Endothelial cell of umbilical vein (primary cell): ENCODE measurements around the gene ALX3. TPM values are rescaled to one million over a fixed set of nuclear protein-coding genes. Genes with fewer than 3 reads are reported as not detected.

ENCODE experiments used
- BruUV-seq: library from RNA; stranded (reverse); fragments of 400-500 nt; replicated peaks from 2 replicates; lab custom pipeline; 2021; lab: Mats Ljungman, UMichigan
- CTCF ChIA-PET: fragments of 300-600, 350-600 bp; sonication (Branson Sonifier 250); formaldehyde crosslinking; loops from one replicate; lab custom pipeline; 2021; ENCODE audit warnings: antibody characterized with exemption, inconsistent platforms; lab: Charles Lee
- POLR2A ChIA-PET: fragments of 300-600, 350-600 bp; sonication (Branson Sonifier 250); formaldehyde crosslinking; loops from one replicate; lab custom pipeline; 2021; ENCODE audit warnings: antibody characterized with exemption, inconsistent platforms; lab: Charles Lee
- DNase-seq: peaks from one replicate; pipeline ENCODE4 v3.0.0-alpha.2; 2011; ENCODE audit warnings: low read depth, low spot score
- FAIRE-seq: peaks from 2 replicates; lab custom pipeline; 2011; peaks lifted over from hg19 to GRCh38; lab: Jason Lieb, UNC
- H2AFZ ChIP-seq: 2 replicates; pipeline ENCODE4 v1.6.0; 2012; ENCODE audit warnings: low read depth, low read length, control low read depth, inconsistent platforms
- H3K27ac ChIP-seq: 2 replicates; pipeline ENCODE4 v1.5.1; 2011; ENCODE audit warnings: low read depth, mild to moderate bottlenecking, control low read depth, low read length, moderate library complexity; ENCODE audit not compliant: insufficient read depth
- H3K27me3 ChIP-seq, 2 experiments: 2 replicates each; pipeline versions ENCODE4 v1.6.0 to v1.6.1; 2011; ENCODE audit warnings: low read length in 2 of 2, mixed read lengths in 1 of 2; ENCODE audit not compliant: control insufficient read depth in 2 of 2, insufficient read depth in 2 of 2
- H3K36me3 ChIP-seq, 2 experiments: 2 replicates in 1 of 2; 3 replicates in 1 of 2; pipeline ENCODE4 v1.5.1; 2011; ENCODE audit warnings: low read length in 2 of 2, mild to moderate bottlenecking in 1 of 2, moderate library complexity in 1 of 2; ENCODE audit not compliant: control insufficient read depth in 2 of 2, insufficient read depth in 2 of 2; ENCODE audit errors: extremely low read depth in 1 of 2
- H3K4me1 ChIP-seq: 3 replicates; pipeline ENCODE4 v1.5.1; 2011; ENCODE audit warnings: mild to moderate bottlenecking, low read length; ENCODE audit not compliant: control insufficient read depth, insufficient read depth; ENCODE audit errors: extremely low read depth
- H3K4me2 ChIP-seq: 2 replicates; pipeline ENCODE4 v1.6.1; 2011; ENCODE audit warnings: low read length, control low read depth, mixed read lengths; ENCODE audit not compliant: insufficient read depth
- H3K4me3 ChIP-seq, 3 experiments: fragments of 200-600 bp in 1 of 3; sonication (generic), shearing (Covaris generic) in 1 of 3; replicated peaks in 1 of 3; 2 replicates each; pipeline ENCODE4 v1.5.1; 2011 to 2016; ENCODE audit warnings: control low read depth in 3 of 3, low read length in 3 of 3, mild to moderate bottlenecking in 2 of 3, inconsistent platforms in 1 of 3, low read depth in 1 of 3, moderate library complexity in 1 of 3; ENCODE audit not compliant: insufficient read depth in 1 of 3
- H3K79me2 ChIP-seq: 2 replicates; pipeline ENCODE4 v1.6.0; 2012; ENCODE audit warnings: low read length, inconsistent platforms; ENCODE audit not compliant: control insufficient read depth, insufficient read depth
- H3K9ac ChIP-seq: replicated peaks from 2 replicates; pipeline ENCODE3; 2011; ENCODE audit warnings: low read length, control low read depth; ENCODE audit not compliant: insufficient read depth; ENCODE audit errors: extremely low read depth
- H3K9me1 ChIP-seq: replicated peaks from 3 replicates; pipeline ENCODE4 v1.6.0; 2011; ENCODE audit warnings: mild to moderate bottlenecking, low read length; ENCODE audit not compliant: control insufficient read depth, insufficient read depth; ENCODE audit errors: extremely low read depth
- H3K9me3 ChIP-seq: replicated peaks from 2 replicates; pipeline ENCODE4 v1.5.1; 2012; ENCODE audit warnings: low read length, inconsistent platforms; ENCODE audit not compliant: control insufficient read depth, insufficient read depth
- H4K20me1 ChIP-seq: replicated peaks from 2 replicates; pipeline ENCODE3; 2011; ENCODE audit warnings: mild to moderate bottlenecking, low read length; ENCODE audit not compliant: control insufficient read depth, insufficient read depth; ENCODE audit errors: extremely low read depth
- FOS ChIP-seq: IDR thresholded peaks from 2 replicates; pipeline ENCODE4 v1.6.1; 2011; ENCODE audit warnings: mild to moderate bottlenecking, low read length, moderate library complexity, borderline replicate concordance; ENCODE audit not compliant: insufficient read depth
- JUN ChIP-seq: IDR thresholded peaks from 2 replicates; pipeline ENCODE4 v1.6.1; 2011; ENCODE audit warnings: borderline replicate concordance, low read depth; ENCODE audit not compliant: insufficient read length, insufficient read depth
- POLR2A ChIP-seq: IDR thresholded peaks from 2 replicates; pipeline ENCODE4 v1.6.1; 2012; ENCODE audit warnings: low read depth, mild to moderate bottlenecking, control low read depth, low read length
- POLR2AphosphoS5 ChIP-seq: IDR thresholded peaks from 2 replicates; pipeline ENCODE4 v1.6.1; 2012; ENCODE audit warnings: low read depth, mild to moderate bottlenecking, control low read depth, low read length, moderate library complexity; ENCODE audit not compliant: insufficient read depth
- dilution Hi-C: fragments of 300-500 bp; cut with MboI; formaldehyde crosslinking; loops from one replicate; pipeline ENCODE4 v1.15.0; 2019; ENCODE audit warnings: low sequenced_read_pairs; ENCODE audit not compliant: extremely low pct_ligation_motif_present
- intact Hi-C: fragments of 100-400 bp; cut with micrococcal nuclease; formaldehyde crosslinking; loops from one replicate; pipeline ENCODE4 v1.10.0; 2022
- polyA plus RNA-seq, 4 experiments: library from polyadenylated mRNA; depleted of rRNA in 3 of 4; stranded (reverse) in 3 of 4; unstranded in 1 of 4; fragments of >200 nt; gene quantifications; 2 replicates each; pipeline versions ENCODE4 v1.2.1 to v1.2.3, GENCODE V29; 2011 to 2012; ENCODE audit warnings: missing spikeins in 1 of 4
- total RNA-seq: library from RNA; stranded (reverse); gene quantifications from 2 replicates; pipeline ENCODE4 v1.2.3, GENCODE V29; 2021

ALX3 gene
- total and polyA plus RNA-seq, 2 donors (not counting 3 experiments of a cell fraction or from before 2014, with no cell fraction given) = not detected

DNA sequence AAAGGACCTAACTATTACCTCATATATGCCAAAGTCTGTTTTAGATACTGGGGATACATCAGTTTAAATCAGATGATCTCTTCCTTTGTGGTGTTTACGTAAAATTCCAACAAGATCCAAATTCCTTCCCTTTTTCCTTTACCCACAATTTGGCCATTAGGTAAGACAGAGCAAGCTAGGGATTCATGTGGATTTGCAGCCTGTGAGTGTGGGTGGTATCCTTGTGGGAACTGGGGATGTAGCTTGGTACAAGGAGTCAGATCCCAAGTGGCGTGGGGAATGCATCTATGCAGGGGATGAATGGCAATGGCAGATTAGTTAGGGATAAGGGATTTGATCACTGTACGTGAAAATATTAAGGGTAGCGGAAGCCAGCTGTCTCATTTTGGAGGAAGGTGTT, 45.9 kb downstream of the ALX3 start:
- no TSS peak for BruUV-seq
- intact Hi-C loops = no loop called here
- FAIRE-seq (no peak), DNase-seq (no peak)
- no peak overlapping the region for H3K4me3 ChIP-seq
- H3K9ac ChIP-seq = no peak overlapping the region
- H3K27ac ChIP-seq = no peak overlapping the region
- H3K36me3 ChIP-seq = peaks cover 15 to 16% of the 10 kb centered on the region in 2 experiments
- H3K79me2 ChIP-seq = no peaks in the 10 kb centered on the region
- no peaks in the 10 kb centered on the region for H3K27me3 ChIP-seq
- dilution Hi-C loops = loop anchor here (25.0 kb wide), 1 partner anchor 237 kb away; no protein-coding TSS in a partner anchor
- H3K4me2 ChIP-seq = no peak overlapping the region
- no peaks in the 10 kb centered on the region for H3K4me1 ChIP-seq
- ChIA-PET CTCF (no interaction called here), POLR2A (no interaction called here)
- H3K9me1 ChIP-seq = no peaks in the 10 kb centered on the region
- no peak overlapping the region for H2AFZ ChIP-seq
- H4K20me1 ChIP-seq = no peaks in the 10 kb centered on the region
- H3K9me3 ChIP-seq = no peaks in the 10 kb centered on the region
- TF ChIP-seq FOS (no peak), JUN (no peak), POLR2AphosphoS5 (no peak), POLR2A (no peak)

DNA sequence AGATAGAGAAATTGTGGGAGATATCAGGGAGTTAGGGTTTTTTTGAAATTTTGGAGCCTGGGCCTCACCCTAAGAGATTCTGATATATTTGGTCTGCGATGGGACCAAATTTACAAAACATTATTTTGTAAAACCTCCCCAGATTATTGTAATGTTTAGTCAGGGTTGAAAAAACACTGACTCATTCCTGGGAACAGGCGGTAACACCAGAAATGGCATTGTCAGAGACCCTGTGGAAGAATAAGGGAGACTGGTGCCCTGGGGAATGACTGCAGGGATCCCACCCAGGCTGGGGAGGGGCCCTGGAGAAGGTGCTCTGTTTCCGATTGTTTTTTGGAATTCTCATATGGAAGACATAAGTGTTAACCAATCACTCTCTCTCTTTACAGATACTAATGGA, 49.2 kb downstream of the ALX3 start:
- no peaks in the 10 kb centered on the region for H3K9me1 ChIP-seq
- no peak overlapping the region for H3K27ac ChIP-seq
- peaks cover 27 to 38% of the 10 kb centered on the region in 2 experiments for H3K36me3 ChIP-seq
- DNase-seq (no peak), FAIRE-seq (no peak)
- no peak overlapping the region for H3K4me2 ChIP-seq
- no peak overlapping the region for H3K4me3 ChIP-seq
- no peak overlapping the region for H3K9ac ChIP-seq
- no peaks in the 10 kb centered on the region for H4K20me1 ChIP-seq
- ChIA-PET CTCF (interaction anchor here (1.1 to 2.3 kb wide), 2 partner anchors 8 to 439 kb away, joined by 5 to 13 read pairs; no protein-coding TSS in a partner anchor), POLR2A (no interaction called here)
- H3K4me1 ChIP-seq = no peaks in the 10 kb centered on the region
- intact Hi-C loops (no loop called here), dilution Hi-C loops (loop anchor here (25.0 kb wide), 1 partner anchor 234 kb away; no protein-coding TSS in a partner anchor)
- no TSS peak for BruUV-seq
- no peaks in the 10 kb centered on the region for H3K79me2 ChIP-seq
- H2AFZ ChIP-seq = no peak overlapping the region
- no peak for TF ChIP-seq JUN
- H3K27me3 ChIP-seq = no peaks in the 10 kb centered on the region
- H3K9me3 ChIP-seq = no peaks in the 10 kb centered on the region
